Adrenal gland (tissue), 19 donors: Measurements from ENCODE around the gene BTG1. TPM values are rescaled to one million over a fixed set of nuclear protein-coding genes. Genes with fewer than 3 reads are reported as not detected.
A peak's percentile ranks its signal among the peaks of the same experiment; 100 is the strongest.

Experiments used
- DNase-seq, 7 donors: peaks; one replicate each; pipeline ENCODE4 v3.0.0-alpha.2; 2019 to 2020
- H3K27ac ChIP-seq, 5 donors: fragments of 200-600 bp; sonication (generic) in 4 of 5; 1 replicate in 3 of 5; 2 replicates in 2 of 5; pipeline versions ENCODE4 v1.5.1 to v1.8.0; 2016 to 2020; ENCODE audit warnings: mild to moderate bottlenecking in 1 of 5
- H3K27me3 ChIP-seq: fragments of 200-600 bp; 2 replicates; pipeline ENCODE4 v1.8.0; 2021
- H3K36me3 ChIP-seq, 2 donors: fragments of 200-600 bp; replicated peaks in 1 of 2; 1 replicate in 1 of 2; 2 replicates in 1 of 2; pipeline versions ENCODE4 v1.5.1 to v1.8.0; 2018 to 2022
- H3K4me1 ChIP-seq, 2 donors: fragments of 200-600 bp; replicated peaks in 1 of 2; 1 replicate in 1 of 2; 2 replicates in 1 of 2; pipeline versions ENCODE4 v1.5.1 to v1.8.0; 2018 to 2021
- H3K4me3 ChIP-seq, 4 donors: fragments of 200-600 bp; sonication (generic) in 3 of 4; one replicate each; pipeline ENCODE4 v1.5.1; 2016 to 2018
- H3K9me3 ChIP-seq, 3 donors: fragments of 200-600 bp; sonication (generic) in 1 of 3; replicated peaks in 1 of 3; 1 replicate in 2 of 3; 2 replicates in 1 of 3; pipeline versions ENCODE4 v1.5.1 to v1.8.0; 2016 to 2021
- CTCF ChIP-seq, 6 experiments: fragments of 450-650 bp in 4 of 6; fragments of 200-600 bp in 2 of 6; sonication (generic) in 1 of 6; IDR thresholded peaks; 1 replicate in 5 of 6; 2 replicates in 1 of 6; pipeline versions ENCODE4 v1.5.1 to v1.8.0; 2016 to 2021; ENCODE audit warnings: antibody characterized with exemption in 6 of 6, mild to moderate bottlenecking in 2 of 6, moderate library complexity in 1 of 6
- POLR2A ChIP-seq, 2 donors: fragments of 450-650 bp; IDR thresholded peaks; one replicate each; pipeline ENCODE4 v1.6.1; 2017; ENCODE audit warnings: antibody characterized with exemption in 2 of 2, mild to moderate bottlenecking in 2 of 2, moderate library complexity in 1 of 2
- WGBS, 4 donors: extraction: QIAGEN DNeasy Blood & Tissue Kit in 2 of 4; methylation state at CpG; one replicate each; pipeline versions ENCODE4 v1.1.5 to v1.1.7; 2013 to 2017; 5-methylcytosine and 5-hydroxymethylcytosine counted together
- intact Hi-C, 2 donors: fragments of 100-400 bp; cut with DNase I; formaldehyde crosslinking; loops; one replicate each; pipeline versions ENCODE4 v1.14.1 to v1.15.0; 2022 to 2023
- long read RNA-seq, 10 donors: library from polyadenylated mRNA in 3 of 10; unstranded in 2 of 10; stranded (forward) in 1 of 10; transcript quantifications; one replicate each; pipeline ENCODE4 v2.0.0 and lab custom pipeline, GENCODE V29; 2021 to 2026
- polyA plus RNA-seq, 3 donors: library from polyadenylated mRNA; stranded (reverse); fragments of 200-250 nt in 2 of 3; fragments of 350-450 nt in 1 of 3; fragmentation: Illumina TruSeq in 1 of 3; extraction: RNeasy Lipid Tissue Mini Kit (QIAGEN cat#74804) in 1 of 3; gene quantifications; one replicate each; pipeline ENCODE4 v1.2.3, GENCODE V29; 2013 to 2014
- total RNA-seq, 9 donors: library from RNA; depleted of rRNA in 4 of 9; stranded (reverse); fragments of >200 nt in 4 of 9; fragments of 120-200 nt in 1 of 9; fragmentation: NEBNext Ultra II Directional in 1 of 9; extraction: Animal tissue kit (Norgen Biotek cat#: 25700) in 1 of 9; gene quantifications; one replicate each; pipeline versions ENCODE4 v1.1.0 to v1.2.4, GENCODE V29; 2013 to 2023
- donor health status: healthy with polysubstance abuse.
- donor health status: Bipolar disorder and iron deficiency.
- donor health status: DM: yes; HTN: yes; CAD: no.
- donor health status: DM: no; HTN: no; CAD: no.
- donor health status: DM: no; HTN: no; CAD: no.
- donor health status: DM: yes; HTN: yes; CAD: no.

The BTG1 gene
- total RNA-seq (100 to 1,000 TPM in 3 of 9 donors, 10 to 100 TPM in 6; 26.3 to 388 (median 66.4) TPM), polyA plus RNA-seq (10 to 100 TPM; 34.8 to 73.5 (median 55.2) TPM)
- long read RNA-seq, donor 1, full-length matches to known transcripts, result 69 of 69 reads
- long read RNA-seq, donor 1, partial matches to known transcripts, result 0 of 69 reads
- long read RNA-seq, donor 1, other reads (novel, unspliced or antisense), result 0 of 69 reads
- long read RNA-seq, donor 2, full-length matches to known transcripts, result 133 of 133 reads
- long read RNA-seq, donor 2, partial matches to known transcripts, result 0 of 133 reads
- long read RNA-seq, donor 2, other reads (novel, unspliced or antisense), result 0 of 133 reads
- long read RNA-seq, donor 3, full-length matches to known transcripts, result 66 of 66 reads
- long read RNA-seq, donor 3, partial matches to known transcripts, result 0 of 66 reads
- long read RNA-seq, donor 3, other reads (novel, unspliced or antisense), result 0 of 66 reads
- long read RNA-seq, donor 4, full-length matches to known transcripts, result 46 of 52 reads
- long read RNA-seq, donor 4, partial matches to known transcripts, result 0 of 52 reads
- long read RNA-seq, donor 4, other reads (novel, unspliced or antisense), result 6 of 52 reads
- long read RNA-seq, donor 5, full-length matches to known transcripts, result 470 of 480 reads
- long read RNA-seq, donor 5, partial matches to known transcripts, result 0 of 480 reads
- long read RNA-seq, donor 5, other reads (novel, unspliced or antisense), result 10 of 480 reads
- long read RNA-seq, donor 6, full-length matches to known transcripts, result 7 of 8 reads
- long read RNA-seq, donor 6, partial matches to known transcripts, result 0 of 8 reads
- long read RNA-seq, donor 6, other reads (novel, unspliced or antisense), result 1 of 8 reads
- long read RNA-seq, donor 7, full-length matches to known transcripts, result 37 of 42 reads
- long read RNA-seq, donor 7, partial matches to known transcripts, result 5 of 42 reads
- long read RNA-seq, donor 7, other reads (novel, unspliced or antisense), result 0 of 42 reads
- long read RNA-seq, donor 8, full-length matches to known transcripts, result 120 of 120 reads
- long read RNA-seq, donor 8, partial matches to known transcripts, result 0 of 120 reads
- long read RNA-seq, donor 8, other reads (novel, unspliced or antisense), result 0 of 120 reads
- long read RNA-seq, donor 9, full-length matches to known transcripts, result 130 of 141 reads
- long read RNA-seq, donor 9, partial matches to known transcripts, result 11 of 141 reads
- long read RNA-seq, donor 9, other reads (novel, unspliced or antisense), result 0 of 141 reads
- long read RNA-seq, donor 10, full-length matches to known transcripts, result 23 of 23 reads
- long read RNA-seq, donor 10, partial matches to known transcripts, result 0 of 23 reads
- long read RNA-seq, donor 10, other reads (novel, unspliced or antisense), result 0 of 23 reads

- peaks cover 0 to 21% of the 10 kb centered on the region in 2 donors for H3K36me3 ChIP-seq
- TF ChIP-seq POLR2A (IDR thresholded peaks at IDR 0.05) (peak; percentile 99 to 100), CTCF (IDR thresholded peaks at IDR 0.05) (peak in 1 of 6 experiments; percentile 35)
- H3K27me3 ChIP-seq, result no peaks in the 10 kb centered on the region
- H3K9me3 ChIP-seq, result no peaks in the 10 kb centered on the region
- peak within 1 kb of the TSS; percentile 90 to 99 (median 94) for H3K27ac ChIP-seq
- intact Hi-C loops, result loop anchor here in 1 of 2 donors (5.0 to 10.0 kb wide), 4 partner anchors 331 to 761 kb away; no protein-coding TSS in a partner anchor
- H3K4me3 ChIP-seq, result peak within 1 kb of the TSS; percentile 70 to 100 (median 88)
- DNase-seq, result peak; percentile 99 to 100 (median 99)
- peaks cover 0 to 19% of the 10 kb centered on the region in 2 donors for H3K4me1 ChIP-seq
- WGBS, 4 donors, result 0 to 1% (median 0%) methylated on average over 37 to 61 of the region's 61 CpGs
Measured at GRCh38 chr12:92145731-92146496, at the start of gene BTG1. TSS of gene BTG1 (minus strand) at chr12:92145846. CDS start at chr12:92145535, 311 bp downstream.

- WGBS, 4 donors, result 93 to 96% (median 93%) methylated on average over 4 of the region's 4 CpGs
- intact Hi-C loops, result no loop called here
- Histone ChIP-seq H3K4me3 (no peak overlapping the region), H3K36me3 (no peaks in the 10 kb centered on the region), H3K9me3 (no peaks in the 10 kb centered on the region), H3K27ac (no peak overlapping the region), H3K27me3 (no peaks in the 10 kb centered on the region), H3K4me1 (no peaks in the 10 kb centered on the region)
- TF ChIP-seq POLR2A (IDR thresholded peaks at IDR 0.05), result no peak
- TF ChIP-seq CTCF (IDR thresholded peaks at IDR 0.05), result no peak
- no peak for DNase-seq
Measured at GRCh38 chr12:92194561-92194960, 48.9 kb upstream of the BTG1 start.

- Histone ChIP-seq H3K27me3 (no peaks in the 10 kb centered on the region), H3K4me3 (no peak overlapping the region), H3K27ac (no peak overlapping the region), H3K36me3 (no peaks in the 10 kb centered on the region), H3K9me3 (no peaks in the 10 kb centered on the region), H3K4me1 (no peaks in the 10 kb centered on the region)
- intact Hi-C loops, result no loop called here
- DNase-seq, result no peak
- TF ChIP-seq POLR2A (IDR thresholded peaks at IDR 0.05), result no peak
- 69 to 98% (median 94%) methylated on average over 2 of the region's 2 CpGs for WGBS, 4 donors
Measured at GRCh38 chr12:92193846-92194245, 48.2 kb upstream of the BTG1 start.

GRCh38 chr12:92193063-92193462 is 47.4 kb upstream of the BTG1 start:
- no peak overlapping the region for H3K4me3 ChIP-seq
- no peak overlapping the region for H3K27ac ChIP-seq
- intact Hi-C loops, result no loop called here
- H3K9me3 ChIP-seq, result no peaks in the 10 kb centered on the region
- H3K27me3 ChIP-seq, result no peaks in the 10 kb centered on the region
- DNase-seq, result no peak
- TF ChIP-seq CTCF (IDR thresholded peaks at IDR 0.05) (no peak), POLR2A (IDR thresholded peaks at IDR 0.05) (no peak)
- WGBS, 4 donors, result 62 to 76% (median 69%) methylated on average over 2 of the region's 2 CpGs
- no peaks in the 10 kb centered on the region for H3K36me3 ChIP-seq
- H3K4me1 ChIP-seq, result no peaks in the 10 kb centered on the region
